GM21528 (cell line): Measurements from ENCODE around the gene DVL3.
"Not testable (repeated sequence)": the region's sequence is repeated elsewhere in the genome, so short reads cannot be mapped to it uniquely, and the experiment has no call there.

Source experiments
- ATAC-seq: cut with Tn5 transposase; IDR thresholded peaks from one replicate; pipeline ENCODE4 v1.9.1; 2021; ENCODE audit warnings: mild to moderate bottlenecking, moderate library complexity; ENCODE audit not compliant: unreplicated experiment, low FRiP score

The DVL3 gene

DNA sequence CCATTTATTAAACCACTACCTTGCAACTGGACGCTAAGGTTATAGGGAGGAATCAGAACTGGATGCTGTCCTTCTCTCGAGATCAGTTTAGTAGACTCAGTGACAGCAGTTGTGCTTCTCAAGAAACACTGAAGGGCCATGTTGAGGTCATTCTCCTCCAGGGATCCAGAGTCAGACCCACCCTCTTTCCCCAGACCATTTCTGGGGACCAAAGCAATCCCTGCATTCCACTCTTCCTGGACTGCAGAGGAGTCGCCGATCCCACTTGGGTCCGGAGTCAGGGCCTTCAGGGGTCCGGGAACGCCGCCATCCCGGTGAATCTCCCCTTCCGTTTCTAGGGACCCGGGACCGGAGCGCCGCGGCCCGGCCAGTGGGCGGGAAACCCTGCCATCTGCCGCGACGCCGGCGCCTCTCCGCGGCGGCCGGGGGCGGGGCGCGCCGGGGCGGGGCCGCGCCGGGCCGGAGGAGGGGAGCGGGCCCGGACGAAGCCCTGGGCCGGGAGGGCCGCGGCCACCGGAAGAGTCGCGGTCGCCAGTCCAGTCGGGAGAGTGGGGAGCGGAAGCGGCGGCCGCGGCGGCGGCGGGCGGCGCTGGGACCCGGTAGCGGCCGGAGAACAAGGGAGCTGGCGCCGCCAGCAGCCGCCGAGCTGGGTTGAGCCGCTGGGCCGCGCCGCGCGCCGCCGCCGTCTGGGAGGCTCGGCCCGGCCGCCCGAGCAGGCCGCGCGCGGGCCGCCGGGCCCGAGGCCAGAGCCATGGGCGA is at the start of gene DVL3:
Gene DVL3, plus strand, starts transcription at position 493 of the 759 bp plus-strand sequence. Its CDS starts 259 bp downstream, at position 752.
- ATAC-seq, result peak; percentile 74

GRCh38 chr3:184110316-184110725 is 44.9 kb upstream of the DVL3 start:
- ATAC-seq, result no peak

- no peak for ATAC-seq
Observed at GRCh38 chr3:184116017-184116416, 39.2 kb upstream of the DVL3 start.

DNA sequence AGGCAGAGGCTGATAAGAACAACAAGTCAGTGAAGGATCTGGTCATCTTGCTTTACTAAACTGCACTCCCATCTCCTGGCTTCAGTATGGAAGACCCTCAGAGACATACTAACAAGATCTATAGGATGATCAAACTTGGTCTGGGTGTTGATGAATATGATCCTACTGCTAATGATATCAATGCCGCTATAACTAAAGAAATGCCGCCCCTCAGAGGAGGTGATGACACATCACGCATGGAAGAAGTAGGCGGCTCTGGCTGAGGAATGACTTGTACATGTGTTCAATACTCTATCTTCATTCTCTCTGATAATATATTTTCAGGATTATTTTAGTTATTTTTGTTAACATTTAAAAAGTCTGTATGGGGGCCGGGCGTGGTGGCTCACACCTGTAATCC is 37.5 kb upstream of the DVL3 start:
- no peak for ATAC-seq

GRCh38 chr3:184121031-184121430 is 34.1 kb upstream of the DVL3 start:
- ATAC-seq, result not testable (repeated sequence)

- ATAC-seq, result no peak
Observed at GRCh38 chr3:184126006-184126405, 29.2 kb upstream of the DVL3 start.

DNA sequence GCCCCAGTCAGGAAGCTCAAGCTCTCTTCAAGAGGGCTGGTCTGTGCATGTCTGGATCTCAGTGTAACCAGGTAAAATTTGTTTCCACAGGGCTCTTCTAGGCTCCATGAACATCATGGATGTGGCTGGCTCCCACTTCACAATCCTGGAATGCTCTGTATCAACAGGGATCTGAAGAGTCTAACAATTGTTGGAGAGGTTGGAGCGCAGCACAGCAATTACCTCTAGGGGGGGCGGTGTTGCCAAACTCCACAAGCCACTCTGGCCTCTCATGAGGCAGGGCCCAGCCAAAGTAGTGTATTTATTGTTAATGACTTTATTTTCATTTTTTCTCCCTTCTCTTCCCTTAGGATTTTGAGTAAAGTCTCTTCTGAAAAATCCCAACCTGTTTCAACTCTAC is 26.2 kb upstream of the DVL3 start:
- ATAC-seq, result no peak

DNA sequence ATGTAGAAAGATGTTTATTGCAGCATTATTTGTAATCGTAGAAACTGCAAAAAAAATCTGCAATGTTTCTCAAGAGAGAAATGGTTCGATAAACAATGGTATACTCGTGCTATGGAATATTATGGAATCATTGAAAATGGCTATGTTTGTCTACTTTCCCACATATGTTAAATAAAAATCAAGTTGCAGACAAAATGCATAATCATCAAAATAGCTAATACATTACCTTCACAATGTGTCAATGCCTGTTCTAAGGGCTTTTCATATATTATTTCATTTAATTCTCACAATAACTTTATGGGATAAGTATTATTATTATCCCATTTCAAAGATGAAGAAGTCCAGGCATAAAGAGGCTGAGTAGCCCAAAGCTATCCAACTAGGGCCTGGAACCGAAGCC is 22.2 kb upstream of the DVL3 start:
- no peak for ATAC-seq

- no peak for ATAC-seq
Observed at GRCh38 chr3:184133840-184134745, 21.1 kb upstream of the DVL3 start.

- peak; percentile 30 for ATAC-seq
Observed at GRCh38 chr3:184134746-184135148, 20.4 kb upstream of the DVL3 start.

DNA sequence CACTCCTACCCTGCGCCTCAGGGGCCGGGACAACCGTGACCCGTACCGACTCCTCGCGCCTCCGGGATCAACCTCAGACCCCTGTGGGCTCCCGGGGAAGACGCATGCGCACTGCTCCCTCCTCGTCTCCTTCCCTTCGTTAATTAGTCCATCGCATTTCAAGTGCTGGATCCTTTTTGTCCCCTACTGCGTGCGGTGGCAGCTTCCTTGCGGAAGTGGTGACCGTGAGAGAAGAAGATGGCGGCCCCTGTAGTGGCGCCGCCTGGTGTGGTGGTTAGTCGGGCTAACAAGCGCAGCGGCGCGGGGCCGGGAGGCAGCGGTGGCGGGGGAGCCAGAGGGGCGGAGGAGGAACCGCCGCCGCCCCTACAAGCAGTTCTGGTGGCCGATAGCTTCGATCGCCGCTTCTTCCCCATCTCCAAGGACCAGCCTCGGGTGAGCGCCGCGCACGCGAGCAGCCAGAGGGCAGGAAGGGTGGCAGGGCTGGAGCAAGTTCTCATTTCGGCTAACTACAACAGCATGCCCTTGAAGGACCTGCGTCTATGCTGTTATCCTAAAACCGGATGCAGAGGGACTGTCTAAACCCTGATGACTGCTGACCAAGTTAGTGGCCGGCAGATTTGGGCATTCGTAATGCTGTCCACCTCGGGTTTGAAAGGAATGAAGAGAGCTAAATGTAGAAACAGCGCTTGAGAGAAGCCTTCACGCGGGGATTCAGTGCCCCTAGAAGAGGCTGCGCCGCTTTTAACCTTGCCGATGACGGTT is 19.8 kb upstream of the DVL3 start, which contains the start of gene EIF2B5:
Gene EIF2B5, plus strand, starts transcription at position 210 of the 762 bp plus-strand sequence. Its CDS starts 28 bp downstream, at position 238.
- ATAC-seq, result peak; percentile 88

DNA sequence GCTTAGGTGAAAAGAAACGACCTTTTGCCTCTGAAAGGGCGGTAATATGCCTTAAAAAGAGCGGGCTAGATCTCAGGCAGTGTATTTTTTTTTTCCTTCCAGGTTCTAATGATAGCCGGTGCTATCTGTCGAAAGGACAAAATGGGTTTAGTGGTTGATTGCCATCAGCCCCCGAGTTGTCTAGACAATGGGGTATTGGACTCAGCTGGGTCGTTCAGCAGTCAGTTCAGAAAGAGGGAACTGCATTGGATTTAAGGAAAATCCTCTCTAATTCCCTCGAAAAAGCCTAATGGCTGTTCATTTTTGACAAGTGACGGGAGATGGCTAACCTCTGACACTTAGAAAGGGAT is 19.3 kb upstream of the DVL3 start:
- no peak for ATAC-seq

GRCh38 chr3:184140436-184140835 is 14.7 kb upstream of the DVL3 start:
- no peak for ATAC-seq

DNA sequence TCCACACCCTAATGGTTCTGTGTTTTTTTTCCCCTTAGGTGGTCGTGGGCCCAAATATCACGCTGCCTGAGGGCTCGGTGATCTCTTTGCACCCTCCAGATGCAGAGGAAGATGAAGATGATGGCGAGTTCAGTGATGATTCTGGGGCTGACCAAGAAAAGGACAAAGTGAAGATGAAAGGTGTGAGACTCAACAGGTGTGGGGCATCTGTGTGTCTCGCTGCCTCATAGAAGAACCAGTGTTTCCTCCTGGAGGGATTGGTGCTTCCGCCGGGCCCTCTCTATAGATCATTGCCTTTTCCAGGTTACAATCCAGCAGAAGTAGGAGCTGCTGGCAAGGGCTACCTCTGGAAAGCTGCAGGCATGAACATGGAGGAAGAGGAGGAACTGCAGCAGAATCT is 13.0 kb upstream of the DVL3 start:
- ATAC-seq, result no peak

DNA sequence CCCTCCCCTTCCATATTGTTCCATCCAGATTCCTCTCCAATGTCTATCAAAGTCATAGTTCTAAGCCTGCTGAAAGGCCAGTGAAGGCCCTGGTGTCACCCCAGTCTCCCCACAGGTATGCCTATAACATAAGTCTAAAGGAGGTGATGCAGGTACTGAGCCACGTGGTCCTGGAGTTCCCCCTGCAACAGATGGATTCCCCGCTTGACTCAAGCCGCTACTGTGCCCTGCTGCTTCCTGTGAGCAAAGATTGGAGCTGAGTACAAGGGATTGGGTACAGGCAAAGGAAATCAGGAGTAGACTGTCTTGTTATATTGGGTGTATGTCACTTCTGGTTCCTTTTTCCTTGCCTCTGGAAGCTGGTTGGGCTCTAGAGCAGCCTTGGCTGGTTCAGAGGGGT is 11.8 kb upstream of the DVL3 start:
- ATAC-seq, result no peak

- no peak for ATAC-seq
Observed at GRCh38 chr3:184144505-184144904, 10.7 kb upstream of the DVL3 start.

- ATAC-seq, result no peak
Observed at GRCh38 chr3:184145111-184145524, 10.1 kb upstream of the DVL3 start.

DNA sequence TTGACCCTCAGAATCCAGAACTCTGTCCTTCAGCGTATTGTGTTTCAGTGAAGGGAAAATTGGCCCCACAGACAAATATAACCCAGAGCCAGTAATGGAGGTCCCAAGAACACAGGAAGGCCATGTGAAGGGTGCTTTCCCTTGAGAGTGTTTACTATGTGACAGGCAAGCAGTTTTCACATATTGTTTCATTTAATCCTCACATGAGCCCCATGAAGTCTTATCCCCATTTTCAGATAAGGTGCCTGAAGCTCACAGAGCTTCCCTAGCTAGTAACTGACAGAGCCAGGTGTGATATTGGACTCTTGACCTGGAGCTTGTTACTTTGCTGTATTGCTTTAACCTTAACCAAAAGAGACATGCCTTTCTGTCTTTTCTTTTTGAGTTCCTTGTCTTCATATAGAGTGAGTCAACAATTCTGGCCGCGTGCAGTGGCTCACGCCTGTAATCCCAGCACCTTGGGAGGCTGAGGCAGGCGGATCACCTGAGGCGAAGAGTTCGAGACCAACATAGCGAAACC is 9.4 kb upstream of the DVL3 start:
- ATAC-seq, result no peak

DNA sequence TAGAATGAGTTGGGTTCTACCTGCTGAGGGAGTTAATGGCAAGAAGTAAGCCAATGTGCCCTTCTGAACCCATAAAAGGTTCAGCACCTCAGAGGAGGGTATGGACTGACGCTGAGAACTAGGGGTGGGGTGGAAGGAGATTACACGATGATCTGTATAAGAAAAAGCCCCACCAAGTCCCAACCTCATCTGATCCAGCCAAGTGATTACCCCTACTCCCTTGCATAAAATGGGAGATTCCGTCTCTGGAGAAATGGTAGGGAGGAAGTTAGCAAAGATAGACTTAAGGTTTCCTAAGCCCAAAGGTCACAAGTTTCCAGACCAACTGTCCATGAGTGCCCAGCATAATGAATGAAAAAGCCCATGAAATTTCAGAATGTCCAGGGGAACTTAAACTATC is 7.1 kb upstream of the DVL3 start:
- ATAC-seq, result no peak

DNA sequence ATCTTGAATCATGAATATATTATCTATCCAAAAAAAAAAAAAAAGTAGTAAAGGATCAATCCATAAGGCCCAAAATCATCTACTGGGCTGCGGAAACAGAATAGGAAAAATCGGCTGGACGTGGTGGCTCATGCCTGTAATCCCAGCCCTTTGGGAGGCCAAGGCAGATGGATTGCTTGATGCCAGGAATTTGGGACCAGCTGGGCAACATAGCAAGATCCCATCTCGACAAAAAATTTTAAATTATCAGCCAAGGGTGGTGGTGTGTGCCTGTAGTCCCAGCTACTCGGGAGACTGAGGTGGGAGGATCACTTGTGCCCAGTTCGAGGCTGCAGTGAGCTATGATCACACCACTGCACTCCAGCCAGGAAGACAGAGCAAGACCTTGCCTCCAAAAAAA is 6.1 kb upstream of the DVL3 start:
- no peak for ATAC-seq

GRCh38 chr3:184149770-184150169 is 5.4 kb upstream of the DVL3 start:
- ATAC-seq, result not testable (repeated sequence)
